Measurements from ENCODE around the gene CDC73. TPM values are rescaled to one million over a fixed set of nuclear protein-coding genes. Genes with fewer than 3 reads are reported as not detected.

Gene CDC73
- total and polyA plus RNA-seq, 9 of the 15 experiments (the other 6 are each of a cell fraction or from before 2014, with no cell fraction given): 19.0 to 61.7 (median 30.1) TPM

DNA sequence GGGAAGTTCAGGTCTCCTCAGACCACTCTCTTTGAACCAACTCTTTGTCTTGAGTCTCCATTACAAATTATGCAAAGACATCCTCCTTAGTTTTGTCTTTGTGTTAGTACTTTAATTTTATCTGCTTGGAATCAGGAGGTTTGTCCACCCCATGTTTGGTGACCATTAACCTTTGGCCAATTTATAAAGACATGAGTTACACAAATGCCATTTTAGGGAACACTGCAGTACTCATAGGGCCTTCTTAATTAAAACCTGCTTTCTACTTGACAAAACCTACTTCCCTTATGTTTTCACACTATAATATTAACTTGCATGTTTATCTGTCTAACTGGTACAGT is 7.9 kb upstream of the CDC73 start:
- no peaks in the 10 kb centered on the region for H3K9me3 ChIP-seq (replicated peaks; ENCODE audit: control insufficient read depth, insufficient read depth, low read depth, low read length)
- peak overlapping the region; percentile 21 to 81 for H3K9ac ChIP-seq (ENCODE audit: insufficient read depth in 1 of 2, low read depth in 2 of 2, low read length in 2 of 2)
- peaks cover 22 to 35% of the 10 kb centered on the region in 2 experiments for H3K4me1 ChIP-seq (replicated peaks in 1 of 2; ENCODE audit: control insufficient read depth in 2 of 2, insufficient read depth in 2 of 2, low read length in 2 of 2)
- no peaks in the 10 kb centered on the region for H3K36me3 ChIP-seq (ENCODE audit: control insufficient read depth, insufficient read depth, low read length)
- FAIRE-seq (peak; percentile 15), DNase-seq (ENCODE audit: extremely low read depth in 1 of 4, low spot score in 3 of 4) (peak in 2 of 4 experiments; percentile 50 to 58), ATAC-seq (peak; percentile 24)
- H3K4me2 ChIP-seq (ENCODE audit: insufficient read depth, low read length): peak overlapping the region; percentile 81
- H4K20me1 ChIP-seq (replicated peaks; ENCODE audit: control insufficient read depth, insufficient read depth, low read length): no peaks in the 10 kb centered on the region
- H2AFZ ChIP-seq (ENCODE audit: low read depth, low read length): peak overlapping the region; percentile 92
- in situ Hi-C loops (cut with MboI) (no loop called here), intact Hi-C loops (cut with micrococcal nuclease) (loop anchor here (1.0 to 2.0 kb wide), 3 partner anchors 7 to 1745 kb away; partner anchors contain the start of gene GLRX2)
- BruUV-seq (replicated peaks): TSS peak; percentile 72
- H3K27ac ChIP-seq (ENCODE audit: extremely low read depth, low read depth, low read length): peak overlapping the region; percentile 58
- H3K79me2 ChIP-seq (ENCODE audit: control insufficient read depth, insufficient read depth, low read length): peaks cover 30% of the 10 kb centered on the region
- peak overlapping the region; percentile 32 for H3K4me3 ChIP-seq
- ChIA-PET POLR2A (interaction anchor here (0.7 to 2.1 kb wide), 7 partner anchors 8 to 238 kb away, joined by 3 to 12 read pairs (median 4); partner anchors contain the start of genes CDC73, GLRX2, RO60 and UCHL5), CTCF (ENCODE audit: low intra/inter-chr PET ratio) (no interaction called here)
- no peaks in the 10 kb centered on the region for H3K9me1 ChIP-seq (ENCODE audit: control insufficient read depth, insufficient read depth, low read length)
- H3K27me3 ChIP-seq (ENCODE audit: control insufficient read depth in 2 of 2, insufficient read depth in 2 of 2, low read length in 2 of 2): no peaks in the 10 kb centered on the region
- no peak for TF ChIP-seq RNF2 (IDR thresholded peaks at IDR 0.05)
- no peak for TF ChIP-seq RBM25 (IDR thresholded peaks at IDR 0.05; ENCODE audit: low read depth, low read length, severe bottlenecking)
- TF ChIP-seq TCF3 (CRISPR knock-in tag; IDR thresholded peaks at IDR 0.05): 0 out of 2 replicates have a peak, but pooled peaks have one; percentile 13
- TF ChIP-seq ATF7 (IDR thresholded peaks at IDR 0.05): no peak
- TF ChIP-seq EWSR1 (IDR thresholded peaks at IDR 0.05; ENCODE audit: borderline replicate concordance, low read depth, partially characterized antibody): no peak
- no peak for TF ChIP-seq ETV1 (tag; conservative IDR thresholded peaks at IDR 0.05; ENCODE audit: low read depth)
- no peak for TF ChIP-seq ADNP (tag; IDR thresholded peaks at IDR 0.05)
- no peak for TF ChIP-seq CEBPZ (IDR thresholded peaks at IDR 0.05; ENCODE audit: borderline replicate concordance, low read depth, low read length)
- no peak for TF ChIP-seq FOXJ3 (CRISPR knock-in tag; IDR thresholded peaks at IDR 0.05)
- no peak for TF ChIP-seq CCNT2 (IDR thresholded peaks at IDR 0.05; ENCODE audit: borderline replicate concordance, extremely low read depth, insufficient read length, low read depth, low read length)
- 0 out of 2 replicates have a peak, but pooled peaks have one; percentile 0 for TF ChIP-seq SMARCA4 (IDR thresholded peaks at IDR 0.05)
- no peak for TF ChIP-seq TBP (optimal IDR thresholded peaks at IDR 0.05; ENCODE audit: low read depth, low read length)
- TF ChIP-seq ZSCAN29 (IDR thresholded peaks at IDR 0.05): no peak
- no peak for TF ChIP-seq PHB2 (IDR thresholded peaks at IDR 0.05; ENCODE audit: low read depth)
- TF ChIP-seq CHAMP1 (IDR thresholded peaks at IDR 0.05): no peak
- TF ChIP-seq ZNF282 (CRISPR knock-in tag; IDR thresholded peaks at IDR 0.05): no peak
- TF ChIP-seq RHOXF2B (CRISPR knock-in tag; conservative IDR thresholded peaks at IDR 0.05): no peak
- 0 out of 2 replicates have a peak, but pooled peaks have one; percentile 42 for TF ChIP-seq GTF2A2 (tag; IDR thresholded peaks at IDR 0.05)
- TF ChIP-seq KAT7 (CRISPR knock-in tag; IDR thresholded peaks at IDR 0.05; ENCODE audit: borderline replicate concordance): no peak
- no peak for TF ChIP-seq KAT2B (IDR thresholded peaks at IDR 0.05; ENCODE audit: low read depth, low read length)
- no peak for TF ChIP-seq BRD4 (IDR thresholded peaks at IDR 0.05)
